HG02623 (cell line): Measurements from ENCODE around the gene PCYOX1L.

Experiments used
- ATAC-seq: cut with Tn5 transposase; IDR thresholded peaks from one replicate; pipeline ENCODE4 v1.9.1; 2021; ENCODE audit warnings: moderate library complexity; ENCODE audit not compliant: unreplicated experiment

PCYOX1L gene

DNA sequence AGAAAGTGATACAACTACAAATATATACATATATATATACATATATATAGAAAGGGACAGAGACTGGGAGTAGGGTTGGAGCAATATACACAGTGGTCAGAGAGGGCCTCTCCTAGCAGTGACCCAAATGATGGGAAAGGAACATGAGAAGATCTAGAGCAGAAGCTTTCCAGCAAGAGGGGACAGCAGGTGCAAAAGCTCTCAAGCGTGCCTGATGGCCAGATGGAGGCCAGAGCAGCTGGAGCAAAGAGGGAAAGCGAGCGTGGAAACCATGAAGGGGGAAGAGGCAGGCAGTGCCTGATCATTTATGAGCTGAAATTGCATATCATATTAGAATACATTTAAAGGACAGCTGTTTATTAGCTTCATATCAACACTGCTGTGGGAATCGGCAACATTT is 20.1 kb upstream of the PCYOX1L start:
- no peak for ATAC-seq

DNA sequence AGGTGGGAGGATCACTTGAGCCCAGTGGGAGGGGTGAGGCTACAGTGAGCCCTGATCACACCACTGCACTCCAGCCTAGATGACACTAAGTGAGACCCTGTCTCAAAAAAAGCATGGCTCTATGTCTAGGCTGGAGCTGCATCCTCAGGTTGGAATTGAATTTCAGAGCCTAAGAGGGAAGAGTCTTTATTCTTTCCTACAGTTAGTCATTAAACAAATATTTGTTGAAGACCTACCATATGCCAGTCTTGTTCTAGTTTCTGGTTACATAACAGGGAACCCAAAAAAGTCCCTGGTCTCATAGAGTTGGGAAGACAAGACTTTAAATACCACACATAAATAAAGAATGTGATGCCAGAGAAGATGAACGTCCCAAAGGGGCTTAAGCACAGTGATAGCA is 19.5 kb upstream of the PCYOX1L start:
- ATAC-seq: no peak

DNA sequence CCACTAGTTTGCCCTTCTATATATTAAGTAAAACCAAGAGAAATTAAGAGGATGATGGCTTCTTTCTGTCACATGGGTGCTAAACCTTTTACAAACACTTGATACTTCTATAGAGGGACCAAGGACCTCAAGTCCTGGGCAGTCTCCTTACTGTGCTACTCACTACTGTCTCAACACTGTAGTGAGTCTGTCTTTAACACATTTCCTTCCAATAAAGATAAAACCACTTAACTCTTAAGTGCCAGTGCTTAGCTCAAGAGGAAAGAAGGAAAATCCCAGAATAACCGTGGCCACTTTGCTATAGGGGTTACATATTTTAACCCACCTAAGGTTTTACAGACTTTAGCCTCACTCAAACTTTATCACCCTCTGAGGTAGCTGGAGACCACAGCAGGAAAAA is 16.9 kb upstream of the PCYOX1L start:
- ATAC-seq: no peak

DNA sequence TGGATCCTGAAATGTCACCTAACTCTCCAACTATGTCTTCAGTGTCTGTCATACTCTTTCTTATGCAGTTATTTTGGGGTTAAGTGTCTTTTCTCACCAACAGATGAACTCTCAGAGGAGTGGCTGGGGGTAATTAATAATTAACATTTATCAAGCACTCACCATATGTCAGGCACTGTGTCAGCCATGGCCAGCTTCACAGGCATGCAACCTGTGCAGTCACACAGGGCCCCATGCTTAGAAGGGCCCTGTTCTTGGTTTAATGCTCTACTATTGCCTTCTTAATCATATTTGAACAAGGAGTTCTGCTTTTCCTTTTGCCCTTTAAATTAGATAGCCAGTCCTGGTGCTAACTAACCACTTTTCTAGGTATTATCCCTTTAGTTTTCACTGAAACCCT is 16.0 kb upstream of the PCYOX1L start:
- ATAC-seq: no peak

GRCh38 chr5:149344151-149344550 is 13.7 kb upstream of the PCYOX1L start:
- ATAC-seq: no peak

GRCh38 chr5:149345147-149345891 is 12.5 kb upstream of the PCYOX1L start, which contains the start of gene GRPEL2:
GRPEL2 (plus strand) TSS chr5:149345499; CDS start chr5:149345540, 41 bp downstream.
- ATAC-seq: peak; percentile 97

DNA sequence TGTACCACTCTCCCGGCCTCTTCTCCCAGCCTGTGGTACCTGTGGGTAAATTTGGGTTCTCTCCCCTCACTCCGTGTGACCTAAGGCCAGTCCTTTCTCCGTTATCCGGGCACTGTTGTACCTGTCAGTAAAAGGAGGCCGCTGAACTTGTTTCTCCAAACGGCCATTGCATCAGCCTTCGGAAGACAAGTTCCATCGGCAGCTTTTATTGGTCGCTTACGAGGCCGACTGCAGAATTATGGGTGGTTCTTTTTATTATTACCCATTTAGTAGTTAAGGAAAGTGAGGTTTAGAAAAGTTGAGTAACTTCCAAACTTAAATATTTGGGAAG is 12.0 kb upstream of the PCYOX1L start:
- ATAC-seq: no peak

DNA sequence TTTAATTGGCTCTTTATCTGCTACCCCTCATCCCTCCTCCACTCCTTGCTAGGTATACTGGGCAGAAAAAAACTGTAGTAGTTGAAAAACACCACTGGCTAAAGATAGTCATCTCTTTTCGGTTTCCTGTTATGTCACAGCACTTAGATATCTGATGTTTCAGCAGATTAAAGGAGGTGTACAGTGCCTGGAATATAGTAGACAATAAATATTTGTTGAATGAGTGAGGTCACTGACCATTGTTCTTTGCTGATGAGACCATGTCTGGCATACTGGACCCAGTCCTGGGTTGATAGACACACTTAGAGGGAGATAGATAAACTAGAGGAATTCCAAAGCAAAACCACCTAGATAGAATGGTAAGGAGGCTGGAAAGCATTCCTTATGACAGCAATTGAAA is 9.3 kb upstream of the PCYOX1L start:
- no peak for ATAC-seq

GRCh38 chr5:149349382-149349781 is 8.5 kb upstream of the PCYOX1L start:
- no peak for ATAC-seq

DNA sequence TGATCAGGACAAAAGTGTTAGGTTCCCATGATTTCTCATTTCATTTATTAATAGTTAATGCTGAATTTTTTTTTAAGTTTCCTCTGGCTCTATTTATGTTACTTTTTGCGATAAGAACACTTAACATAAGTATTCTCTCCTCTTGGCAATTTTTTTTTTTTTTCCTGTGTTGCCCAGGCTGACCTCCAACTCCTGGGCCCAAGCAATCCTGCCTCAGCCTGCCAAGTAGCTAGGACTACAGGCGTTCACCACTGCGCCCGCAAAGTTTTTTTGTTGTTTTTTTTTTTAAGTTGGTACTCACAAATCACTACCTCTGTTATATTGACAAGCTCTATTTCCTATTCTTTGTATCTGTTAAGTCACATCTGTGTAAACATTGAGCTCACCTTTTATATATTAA is 5.7 kb upstream of the PCYOX1L start:
- no peak for ATAC-seq

- no peak for ATAC-seq
These were observed 3.9 kb upstream of the PCYOX1L start for GRCh38 chr5:149353911-149354310.

DNA sequence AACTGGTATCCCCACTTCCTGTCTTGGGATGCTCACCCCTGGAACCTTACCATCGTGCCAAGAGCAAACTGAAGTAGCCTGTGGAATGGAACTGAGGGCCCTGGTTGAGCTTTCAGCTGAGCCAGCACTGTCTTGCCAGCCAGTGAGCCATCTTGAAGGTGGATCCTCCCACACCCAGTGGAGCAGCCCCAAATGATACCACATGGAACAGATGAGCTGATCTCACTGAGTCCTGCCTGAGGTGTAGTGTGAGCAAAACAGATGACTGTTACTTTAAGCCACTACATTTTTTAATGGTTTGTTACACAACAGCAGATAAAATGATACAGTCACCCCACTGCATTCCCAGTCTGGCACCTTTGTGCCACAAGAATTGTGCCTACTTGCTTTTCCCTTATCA is 2.2 kb upstream of the PCYOX1L start:
- ATAC-seq: no peak

DNA sequence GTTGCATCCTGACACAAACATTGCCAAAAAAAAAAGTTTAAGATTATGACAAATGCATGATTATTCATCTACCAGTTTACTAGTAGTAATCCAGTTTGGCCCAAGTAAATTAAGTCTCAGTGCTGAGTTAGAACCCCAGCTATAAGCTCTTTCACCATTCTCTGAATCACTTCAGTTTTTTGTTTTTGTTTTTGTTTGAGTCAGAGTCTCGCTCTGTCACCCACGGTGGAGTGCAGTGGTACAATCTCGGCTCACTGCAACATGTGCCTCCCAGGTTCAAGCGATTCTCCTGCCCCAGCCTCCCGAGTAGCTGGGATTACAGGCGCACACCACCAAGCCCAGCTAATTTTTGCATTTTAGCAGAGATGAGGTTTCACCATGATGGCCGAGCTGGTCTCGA is 1.5 kb upstream of the PCYOX1L start:
- ATAC-seq: no peak

DNA sequence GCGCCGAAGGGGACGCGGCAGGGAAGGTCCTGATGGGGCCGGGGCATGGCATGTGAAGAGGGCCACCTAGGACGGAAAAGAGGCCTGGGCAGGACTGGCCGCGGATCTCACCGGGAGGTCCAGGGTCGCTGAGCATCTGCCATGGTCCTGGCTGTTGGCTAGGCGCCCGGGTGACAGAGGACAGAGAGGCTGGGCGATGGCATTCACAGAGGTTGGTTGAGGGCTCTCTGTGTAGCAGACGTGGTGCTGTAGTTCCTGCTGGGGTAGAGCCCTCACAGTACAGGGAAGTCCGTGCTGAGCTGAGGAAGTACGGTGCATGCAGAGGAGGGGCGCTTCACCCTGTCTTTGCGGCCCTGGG is 427 bp downstream of the PCYOX1L start:
- no peak for ATAC-seq

- no peak for ATAC-seq
These were observed 1.1 kb downstream of the PCYOX1L start for GRCh38 chr5:149358868-149359495.

GRCh38 chr5:149360272-149360671 is 2.4 kb downstream of the PCYOX1L start:
- no peak for ATAC-seq

- no peak for ATAC-seq
These were observed 4.7 kb downstream of the PCYOX1L start for GRCh38 chr5:149362541-149362940.

- ATAC-seq: no peak
These were observed 5.5 kb downstream of the PCYOX1L start for GRCh38 chr5:149363358-149363757.

DNA sequence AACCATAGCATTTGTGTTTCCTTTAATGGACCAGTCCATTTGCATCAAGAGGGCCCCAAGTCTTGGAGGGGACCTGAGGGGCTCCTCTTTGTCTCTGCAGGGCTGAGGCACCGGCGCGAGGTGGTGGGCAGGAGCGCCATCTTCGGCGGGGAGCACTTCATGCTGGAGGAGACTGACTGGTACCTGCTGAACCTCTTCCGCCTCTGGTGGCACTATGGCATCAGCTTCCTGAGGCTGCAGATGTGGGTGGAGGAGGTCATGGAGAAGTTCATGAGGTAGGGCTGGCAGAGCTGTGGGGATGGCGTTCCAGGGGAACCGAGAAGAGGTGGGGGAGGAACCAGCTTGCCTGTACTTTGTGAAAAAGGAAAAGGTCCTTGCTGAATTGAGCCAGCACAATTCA is 6.1 kb downstream of the PCYOX1L start:
- ATAC-seq: no peak

DNA sequence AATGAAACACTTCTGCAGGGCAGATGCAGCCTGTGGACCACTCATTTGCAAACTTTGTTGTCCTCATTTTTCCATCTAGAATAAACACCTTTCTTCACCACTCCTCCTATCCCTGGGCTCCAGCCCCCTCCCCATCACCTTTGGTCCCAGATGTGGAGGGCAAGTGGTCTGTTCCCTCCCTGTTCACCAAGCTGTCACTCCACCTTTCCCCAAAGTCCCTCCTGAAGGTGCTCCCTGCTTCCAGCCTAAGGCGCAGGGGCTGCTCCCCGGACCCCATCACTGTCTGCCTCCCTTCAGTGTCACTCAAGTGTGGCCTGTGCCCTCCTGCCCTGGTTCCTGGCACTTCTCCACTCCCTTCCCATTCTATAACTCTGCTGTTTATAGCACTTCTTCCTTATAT is 6.9 kb downstream of the PCYOX1L start:
- no peak for ATAC-seq

DNA sequence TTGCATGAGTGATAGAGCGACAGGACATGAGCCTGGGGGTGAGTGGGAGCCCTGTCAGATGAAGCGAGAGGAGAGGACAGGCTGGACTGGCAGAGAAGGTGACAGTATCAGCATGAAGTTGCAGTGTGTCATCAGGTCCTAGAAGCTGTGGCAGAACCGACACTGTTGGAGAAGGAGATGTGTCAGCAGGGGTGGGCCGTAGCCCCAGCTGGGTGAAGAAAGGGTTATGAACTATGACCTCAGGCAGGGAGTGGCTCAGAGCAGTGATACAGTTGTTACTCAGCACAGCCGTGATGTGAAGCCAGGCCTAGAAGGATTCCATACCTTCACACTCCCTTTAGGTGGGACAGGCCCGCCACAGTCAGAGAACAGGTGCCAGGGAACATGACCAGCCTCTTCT is 7.6 kb downstream of the PCYOX1L start:
- no peak for ATAC-seq

DNA sequence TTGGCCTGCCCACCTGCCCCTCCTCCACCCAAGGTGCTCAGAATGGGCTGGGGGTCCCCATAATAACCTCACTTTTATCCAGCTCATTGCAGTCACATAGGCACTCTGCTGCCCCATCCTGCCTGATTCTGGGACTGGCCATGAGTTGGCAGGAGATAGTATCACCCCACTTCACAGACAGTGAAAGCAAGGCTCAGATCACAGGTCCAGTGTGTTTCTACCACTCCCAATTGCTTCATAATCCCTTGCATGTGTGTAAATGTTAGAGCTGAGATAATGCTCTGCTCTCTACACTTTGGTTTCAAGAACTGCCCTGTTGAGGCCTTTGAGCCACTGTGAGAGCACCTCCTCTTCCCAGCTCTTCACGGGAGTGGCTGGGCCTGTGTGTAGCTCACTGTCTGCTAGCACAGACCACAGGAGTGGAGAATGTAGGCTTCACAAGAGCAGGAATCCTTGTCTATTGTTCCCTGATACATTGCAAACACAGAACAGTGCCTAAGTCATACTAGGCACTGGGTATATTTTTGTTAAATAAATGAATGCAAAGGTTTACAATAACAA is 8.4 kb downstream of the PCYOX1L start:
- ATAC-seq: no peak
